HepG2 (cell line): ENCODE data around the gene WASHC3. TPM values are rescaled to one million over a fixed set of nuclear protein-coding genes. Genes with fewer than 3 reads are reported as not detected.

Source experiments
- ATAC-seq: fragments of 200-7000 bp; cut with Tn5 transposase; 3 replicates; pipeline ENCODE4 v1.9.1; 2020; ENCODE audit warnings: mild to moderate bottlenecking, moderate library complexity
- BruUV-seq: library from RNA; stranded (reverse); fragments of 400-500 nt; replicated peaks from 2 replicates; lab custom pipeline; 2021; lab: Mats Ljungman, UMichigan
- CTCF ChIA-PET: fragments of 300-600 bp; formaldehyde crosslinking; extraction: SDS; loops from one replicate; lab custom pipeline; 2021; ENCODE audit warnings: low total read pairs, inconsistent platforms, low intra/inter-chr PET ratio; lab: Yijun Ruan, JAX
- POLR2A ChIA-PET: fragments of 350-600 bp; sonication (Branson Sonifier 250); formaldehyde crosslinking; loops from one replicate; lab custom pipeline; 2020; ENCODE audit warnings: antibody characterized with exemption, inconsistent platforms; lab: Yijun Ruan, JAX
- DNase-seq: peaks from one replicate; pipeline ENCODE4 v3.0.0-alpha.2; 2015; ENCODE audit warnings: low spot score
- FAIRE-seq: peaks from 3 replicates; lab custom pipeline; 2011; peaks lifted over from hg19 to GRCh38; lab: Jason Lieb, UNC
- H2AFZ ChIP-seq: one replicate; pipeline ENCODE4 v1.6.1; 2011; ENCODE audit warnings: low read length, inconsistent platforms
- H3K27ac ChIP-seq: fragments of 300-600 bp; 3 replicates; pipeline ENCODE4 v1.8.0; 2011; ENCODE audit warnings: mixed run types, mild to moderate bottlenecking, mixed read lengths, low read length, inconsistent platforms; ENCODE audit not compliant: insufficient read depth; ENCODE audit errors: extremely low read length
- H3K27me3 ChIP-seq, 2 experiments: fragments of 200-600 bp in 1 of 2; 2 replicates in 1 of 2; 3 replicates in 1 of 2; pipeline versions ENCODE4 v1.6.0 to v1.8.0; 2011; ENCODE audit warnings: low read length in 2 of 2, mild to moderate bottlenecking in 2 of 2, moderate library complexity in 2 of 2, inconsistent platforms in 1 of 2; ENCODE audit not compliant: insufficient read depth in 2 of 2, control insufficient read depth in 1 of 2
- H3K36me3 ChIP-seq, 2 experiments: fragments of 200-600 bp in 1 of 2; replicated peaks in 1 of 2; 2 replicates in 1 of 2; 3 replicates in 1 of 2; pipeline versions ENCODE4 v1.5.1 to v1.8.0; 2011; ENCODE audit warnings: low read length in 2 of 2, inconsistent platforms in 1 of 2; ENCODE audit not compliant: insufficient read depth in 2 of 2, control insufficient read depth in 1 of 2
- H3K4me1 ChIP-seq: 2 replicates; pipeline ENCODE4 v1.5.1; 2012; ENCODE audit warnings: low read length, inconsistent platforms; ENCODE audit not compliant: insufficient read depth
- H3K4me2 ChIP-seq: 2 replicates; pipeline ENCODE4 v1.6.0; 2011; ENCODE audit warnings: low read depth, low read length, inconsistent platforms
- H3K4me3 ChIP-seq, 3 experiments: fragments of 200-600 bp in 1 of 3; sonication (generic), shearing (Covaris generic) in 1 of 3; replicated peaks in 1 of 3; 2 replicates each; pipeline ENCODE4 v1.5.1; 2011 to 2016; ENCODE audit warnings: low read length in 3 of 3, inconsistent platforms in 2 of 3, low read depth in 2 of 3, mild to moderate bottlenecking in 2 of 3, control low read depth in 1 of 3, mixed read lengths in 1 of 3; ENCODE audit not compliant: insufficient read depth in 1 of 3
- H3K79me2 ChIP-seq: one replicate; pipeline ENCODE4 v1.6.1; 2011; ENCODE audit warnings: low read length, inconsistent platforms; ENCODE audit not compliant: insufficient read depth
- H3K9ac ChIP-seq: 2 replicates; pipeline ENCODE4 v1.6.0; 2011; ENCODE audit warnings: mild to moderate bottlenecking, low read depth, low read length, inconsistent platforms; ENCODE audit not compliant: insufficient read depth
- H3K9me3 ChIP-seq: 2 replicates; pipeline ENCODE4 v1.5.1; 2012; ENCODE audit warnings: mild to moderate bottlenecking, low read length
- H4K20me1 ChIP-seq: 2 replicates; pipeline ENCODE4 v1.6.0; 2011; ENCODE audit warnings: inconsistent platforms, mild to moderate bottlenecking, low read length, moderate library complexity; ENCODE audit not compliant: insufficient read depth
- HBP1 ChIP-seq: IDR thresholded peaks from 2 replicates; pipeline ENCODE4 v1.6.1; 2016; ENCODE audit warnings: low read depth, control low read depth
- HOMEZ ChIP-seq: IDR thresholded peaks from 2 replicates; pipeline ENCODE4 v1.6.1; 2016; ENCODE audit warnings: low read depth
- KMT2B ChIP-seq: IDR thresholded peaks from 2 replicates; pipeline ENCODE4 v1.6.1; 2016; ENCODE audit warnings: missing genetic modification reagents, missing compliant biosample characterization
- NFE2 ChIP-seq: sonication (generic); formaldehyde crosslinking; IDR thresholded peaks from 2 replicates; pipeline ENCODE4 v1.4.0; 2020; ENCODE audit warnings: missing genetic modification reagents
- NFYB ChIP-seq: sonication (generic); formaldehyde crosslinking; IDR thresholded peaks from 2 replicates; pipeline ENCODE4 v1.4.0; 2020; ENCODE audit warnings: missing genetic modification reagents
- THRA ChIP-seq: sonication (generic); formaldehyde crosslinking; IDR thresholded peaks from 2 replicates; pipeline ENCODE4 v1.4.0; 2020; ENCODE audit warnings: missing genetic modification reagents, borderline replicate concordance
- ZBTB1 ChIP-seq: sonication (generic); formaldehyde crosslinking; IDR thresholded peaks from 2 replicates; pipeline ENCODE4 v1.4.0; 2020; ENCODE audit warnings: missing genetic modification reagents, borderline replicate concordance
- ZMAT5 ChIP-seq: sonication (generic); formaldehyde crosslinking; IDR thresholded peaks from 2 replicates; pipeline ENCODE4 v1.5.0; 2020; ENCODE audit warnings: mild to moderate bottlenecking, low read depth, missing genetic modification reagents, borderline replicate concordance
- ZNF143 ChIP-seq: sonication (generic); formaldehyde crosslinking; IDR thresholded peaks from 2 replicates; pipeline ENCODE4 v1.4.0; 2020; ENCODE audit warnings: missing genetic modification reagents
- ZNF574 ChIP-seq: sonication (generic); formaldehyde crosslinking; IDR thresholded peaks from 2 replicates; pipeline ENCODE4 v1.4.0; 2020; ENCODE audit warnings: missing genetic modification reagents
- ZNF782 ChIP-seq: sonication (generic); formaldehyde crosslinking; IDR thresholded peaks from 2 replicates; pipeline ENCODE4 v1.4.0; 2020; ENCODE audit warnings: missing genetic modification reagents, mild to moderate bottlenecking, borderline replicate concordance
- WGBS: methylation state at CpG from one replicate; pipeline ENCODE4 v1.1.6; 2017; ENCODE audit warnings: low lambda C conversion rate; 5-methylcytosine and 5-hydroxymethylcytosine counted together
- in situ Hi-C: cut with HindIII; loops from 2 replicates; pipeline ENCODE4 v1.10.0; 2017; ENCODE audit warnings: low pct_unique_long_range_greater_than_20kb; ENCODE audit not compliant: extremely low pct_ligation_motif_present
- intact Hi-C: fragments of 100-400 bp; cut with micrococcal nuclease; formaldehyde crosslinking; loops from one replicate; pipeline ENCODE4 v1.10.0; 2022; ENCODE audit not compliant: unreplicated experiment
- polyA plus RNA-seq, 8 experiments: library from polyadenylated mRNA; depleted of rRNA in 3 of 8; stranded (reverse) in 7 of 8; unstranded in 1 of 8; fragments of >200 nt; fragmentation: Illumina TruSeq in 4 of 8; extraction: Trizol in 4 of 8; gene quantifications; 2 replicates each; pipeline versions ENCODE4 v1.2.1 to v1.2.3, GENCODE V29; 2011 to 2016; ENCODE audit warnings: low read depth in 4 of 8, missing spikeins in 1 of 8, mixed read lengths in 1 of 8; ENCODE audit not compliant: insufficient read depth in 1 of 8
- total RNA-seq, 5 experiments: library from RNA; depleted of rRNA; stranded (reverse); fragments of >200 nt; fragmentation: Illumina TruSeq; extraction: Trizol; gene quantifications; 2 replicates each; pipeline ENCODE4 v1.2.3, GENCODE V29; 2016; ENCODE audit warnings: low read depth in 1 of 5

Gene WASHC3
- total and polyA plus RNA-seq, 2 of the 13 experiments (the other 11 are each of a cell fraction or from before 2014, with no cell fraction given) = 32.7 to 47.3 TPM

GRCh38 chr12:101997102-101997501 is 64.7 kb downstream of the WASHC3 start:
- TF ChIP-seq NFE2 (no peak), ZNF782 (no peak), KMT2B (CRISPR knock-in tag) (no peak), ZNF574 (CRISPR knock-in tag) (no peak), NFYB (CRISPR knock-in tag) (no peak), ZMAT5 (no peak), HBP1 (no peak), ZNF143 (CRISPR knock-in tag) (no peak), THRA (CRISPR knock-in tag) (no peak), HOMEZ (CRISPR knock-in tag) (no peak), ZBTB1 (CRISPR knock-in tag) (no peak)
- 59% methylated on average over 5 of the region's 5 CpGs for WGBS
- BruUV-seq = no TSS peak
- ChIA-PET CTCF (no interaction called here), POLR2A (no interaction called here)
- Histone ChIP-seq H3K4me1 (no peaks in the 10 kb centered on the region), H3K27ac (no peak overlapping the region), H3K4me3 (no peak overlapping the region), H2AFZ (no peak overlapping the region), H3K9ac (no peak overlapping the region), H3K9me3 (no peaks in the 10 kb centered on the region), H3K79me2 (no peaks in the 10 kb centered on the region), H3K4me2 (no peak overlapping the region), H4K20me1 (no peaks in the 10 kb centered on the region), H3K27me3 (no peaks in the 10 kb centered on the region), H3K36me3 (no peaks in the 10 kb centered on the region)
- FAIRE-seq = no peak
- intact Hi-C loops = no loop called here
- no peak for ATAC-seq
- in situ Hi-C loops = no loop called here
- DNase-seq = no peak
